AG09319 (cell line): ENCODE data around the gene RPL19.

Experiments used
- DNase-seq: peaks from one replicate; pipeline ENCODE4 v3.0.0-alpha.2; 2010; ENCODE audit warnings: low read depth; ENCODE audit errors: extremely low read depth
- CTCF ChIP-seq: IDR thresholded peaks from 2 replicates; pipeline ENCODE4 v1.5.1; 2011; ENCODE audit warnings: low read depth, mild to moderate bottlenecking, inconsistent platforms, low read length, moderate library complexity

The RPL19 gene

GRCh38 chr17:39225308-39225958 is 25.4 kb downstream of the RPL19 start, which contains the start of gene STAC2:
STAC2 (minus strand) TSS chr17:39225945; CDS start chr17:39225502, 443 bp downstream.
- no peak for TF ChIP-seq CTCF
- DNase-seq: no peak

GRCh38 chr17:39225959-39226683 is 26.0 kb downstream of the RPL19 start:
- DNase-seq: no peak
- TF ChIP-seq CTCF: no peak

- no peak for TF ChIP-seq CTCF
- DNase-seq: no peak
Observed at GRCh38 chr17:39227364-39227919, 27.4 kb downstream of the RPL19 start.

GRCh38 chr17:39229274-39229913 is 29.3 kb downstream of the RPL19 start:
- no peak for DNase-seq
- no peak for TF ChIP-seq CTCF

GRCh38 chr17:39230361-39230760 is 30.3 kb downstream of the RPL19 start:
- no peak for TF ChIP-seq CTCF
- DNase-seq: no peak

GRCh38 chr17:39231091-39231561 is 31.0 kb downstream of the RPL19 start:
- no peak for DNase-seq
- no peak for TF ChIP-seq CTCF
